Astrocyte (in vitro differentiated cells and primary cell): ENCODE results near the gene ANKS1A. TPM values are rescaled to one million over a fixed set of nuclear protein-coding genes. Genes with fewer than 3 reads are reported as not detected.

Experiments
- DNase-seq: peaks from one replicate; pipeline ENCODE4 v3.0.0-alpha.2; 2010; ENCODE audit warnings: low read depth
- FAIRE-seq: peaks from 2 replicates; lab custom pipeline; 2011; peaks lifted over from hg19 to GRCh38; lab: Jason Lieb, UNC
- H2AFZ ChIP-seq: 2 replicates; pipeline ENCODE4 v1.6.0; 2012; ENCODE audit warnings: low read depth, low read length, inconsistent platforms
- H3K27ac ChIP-seq: 2 replicates; pipeline ENCODE4 v1.5.1; 2011; ENCODE audit warnings: low read depth, low read length, inconsistent platforms
- H3K27me3 ChIP-seq: 2 replicates; pipeline ENCODE4 v1.6.0; 2011; ENCODE audit warnings: low read length, inconsistent platforms; ENCODE audit not compliant: insufficient read depth
- H3K36me3 ChIP-seq: 2 replicates; pipeline ENCODE4 v1.5.1; 2011; ENCODE audit warnings: low read length, inconsistent platforms; ENCODE audit not compliant: insufficient read depth
- H3K4me1 ChIP-seq: 2 replicates; pipeline ENCODE4 v1.5.1; 2011; ENCODE audit warnings: low read length, inconsistent platforms; ENCODE audit not compliant: insufficient read depth
- H3K4me2 ChIP-seq: 2 replicates; pipeline ENCODE4 v1.6.0; 2012; ENCODE audit warnings: low read length, inconsistent platforms
- H3K4me3 ChIP-seq: 2 replicates; pipeline ENCODE4 v1.5.1; 2011; ENCODE audit warnings: low read depth, mild to moderate bottlenecking, low read length, inconsistent platforms; ENCODE audit not compliant: insufficient read depth
- H3K79me2 ChIP-seq: 2 replicates; pipeline ENCODE4 v1.6.0; 2012; ENCODE audit warnings: mild to moderate bottlenecking, low read length, inconsistent platforms; ENCODE audit not compliant: insufficient read depth
- H3K9ac ChIP-seq: 2 replicates; pipeline ENCODE4 v1.6.0; 2012; ENCODE audit warnings: mild to moderate bottlenecking, low read length, inconsistent platforms
- H3K9me3 ChIP-seq: 2 replicates; pipeline ENCODE4 v1.5.1; 2012; ENCODE audit warnings: low read depth, mild to moderate bottlenecking, low read length, inconsistent platforms; ENCODE audit not compliant: insufficient read depth
- H4K20me1 ChIP-seq: 2 replicates; pipeline ENCODE4 v1.6.0; 2012; ENCODE audit warnings: low read length, inconsistent platforms; ENCODE audit not compliant: insufficient read depth
- H3K27ac Mint-ChIP-seq: one replicate; pipeline ENCODE4 v1.8.0; 2021; ENCODE audit warnings: mild to moderate bottlenecking, mixed read lengths; ENCODE audit not compliant: unreplicated experiment
- H3K27me3 Mint-ChIP-seq: one replicate; pipeline ENCODE4 v1.8.0; 2021; ENCODE audit warnings: low read depth, mixed read lengths; ENCODE audit not compliant: unreplicated experiment
- H3K36me3 Mint-ChIP-seq: one replicate; pipeline ENCODE4 v1.8.0; 2021; ENCODE audit warnings: low read depth, mixed read lengths; ENCODE audit not compliant: unreplicated experiment
- H3K4me1 Mint-ChIP-seq: one replicate; pipeline ENCODE4 v1.8.0; 2021; ENCODE audit warnings: low read depth, mixed read lengths; ENCODE audit not compliant: unreplicated experiment
- H3K4me3 Mint-ChIP-seq: one replicate; pipeline ENCODE4 v1.8.0; 2021; ENCODE audit warnings: mild to moderate bottlenecking, moderate library complexity, mixed read lengths; ENCODE audit not compliant: unreplicated experiment
- H3K9me3 Mint-ChIP-seq: one replicate; pipeline ENCODE4 v1.8.0; 2021; ENCODE audit warnings: mild to moderate bottlenecking, mixed read lengths; ENCODE audit not compliant: unreplicated experiment
- EZH2 ChIP-seq: IDR thresholded peaks from 2 replicates; pipeline ENCODE4 v1.6.1; 2012; ENCODE audit warnings: mild to moderate bottlenecking, low read length, inconsistent platforms; ENCODE audit not compliant: insufficient read depth
- total RNA-seq: library from RNA; stranded (reverse); gene quantifications from 2 replicates; pipeline ENCODE4 v1.2.1, GENCODE V29; 2021
- TF ChIP-seq, protein P1 (sequence below): IDR thresholded peaks from 2 replicates; pipeline ENCODE4 v1.5.1; 2011; ENCODE audit warnings: low read depth, mild to moderate bottlenecking, inconsistent platforms, low read length, moderate library complexity; ENCODE audit not compliant: insufficient read depth

Gene ANKS1A
- total RNA-seq, 1 donor from 2014 or later: 18.0 TPM

DNA sequence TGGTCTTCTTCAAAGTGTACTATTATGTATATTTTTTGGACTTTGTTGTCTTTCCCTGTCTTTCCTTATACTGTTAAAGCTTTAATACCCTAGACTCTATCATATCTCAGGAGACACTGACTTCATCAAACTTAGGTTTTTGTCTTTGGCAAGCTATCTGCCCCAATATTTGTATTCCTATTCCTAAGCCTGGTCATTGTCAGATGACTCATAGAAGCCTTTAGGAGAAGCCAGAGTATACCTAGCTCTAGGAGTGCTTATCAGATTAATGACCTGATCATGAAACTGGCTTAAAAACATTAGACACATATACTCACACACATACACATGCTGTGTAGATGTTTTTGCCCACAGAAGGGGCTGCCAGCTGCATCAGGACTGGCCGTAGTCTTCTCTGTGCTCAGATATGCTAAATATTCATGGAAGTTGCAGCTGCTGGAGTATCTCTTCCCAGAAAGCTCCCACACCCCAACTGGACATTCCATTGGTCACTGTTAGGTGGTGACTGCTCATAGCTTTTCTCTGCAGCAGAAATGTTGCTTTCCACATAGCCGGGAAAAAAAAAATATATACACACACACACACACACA lies 102.0 kb downstream of the ANKS1A start:
- Histone ChIP-seq H3K27me3 (no peaks in the 10 kb centered on the region), H4K20me1 (no peaks in the 10 kb centered on the region), H3K4me2 (no peak overlapping the region), H3K36me3 (peaks cover 6% of the 10 kb centered on the region), H3K27ac (no peak overlapping the region), H3K4me3 (no peak overlapping the region), H3K9me3 (no peaks in the 10 kb centered on the region), H3K79me2 (no peaks in the 10 kb centered on the region), H2AFZ (no peak overlapping the region), H3K4me1 (peaks cover 3% of the 10 kb centered on the region), H3K9ac (no peak overlapping the region)
- H3K27ac Mint-ChIP-seq: peak overlapping the region; percentile 54
- no peak for FAIRE-seq
- peaks cover 15% of the 10 kb centered on the region for H3K36me3 Mint-ChIP-seq
- peak; percentile 85 for DNase-seq
- no peak overlapping the region for H3K4me3 Mint-ChIP-seq
- H3K9me3 Mint-ChIP-seq: no peaks in the 10 kb centered on the region
- TF ChIP-seq, protein P1, sequence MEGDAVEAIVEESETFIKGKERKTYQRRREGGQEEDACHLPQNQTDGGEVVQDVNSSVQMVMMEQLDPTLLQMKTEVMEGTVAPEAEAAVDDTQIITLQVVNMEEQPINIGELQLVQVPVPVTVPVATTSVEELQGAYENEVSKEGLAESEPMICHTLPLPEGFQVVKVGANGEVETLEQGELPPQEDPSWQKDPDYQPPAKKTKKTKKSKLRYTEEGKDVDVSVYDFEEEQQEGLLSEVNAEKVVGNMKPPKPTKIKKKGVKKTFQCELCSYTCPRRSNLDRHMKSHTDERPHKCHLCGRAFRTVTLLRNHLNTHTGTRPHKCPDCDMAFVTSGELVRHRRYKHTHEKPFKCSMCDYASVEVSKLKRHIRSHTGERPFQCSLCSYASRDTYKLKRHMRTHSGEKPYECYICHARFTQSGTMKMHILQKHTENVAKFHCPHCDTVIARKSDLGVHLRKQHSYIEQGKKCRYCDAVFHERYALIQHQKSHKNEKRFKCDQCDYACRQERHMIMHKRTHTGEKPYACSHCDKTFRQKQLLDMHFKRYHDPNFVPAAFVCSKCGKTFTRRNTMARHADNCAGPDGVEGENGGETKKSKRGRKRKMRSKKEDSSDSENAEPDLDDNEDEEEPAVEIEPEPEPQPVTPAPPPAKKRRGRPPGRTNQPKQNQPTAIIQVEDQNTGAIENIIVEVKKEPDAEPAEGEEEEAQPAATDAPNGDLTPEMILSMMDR: no peak
- no peak for TF ChIP-seq EZH2
- H3K27me3 Mint-ChIP-seq: no peaks in the 10 kb centered on the region
- H3K4me1 Mint-ChIP-seq: peaks cover 12% of the 10 kb centered on the region

DNA sequence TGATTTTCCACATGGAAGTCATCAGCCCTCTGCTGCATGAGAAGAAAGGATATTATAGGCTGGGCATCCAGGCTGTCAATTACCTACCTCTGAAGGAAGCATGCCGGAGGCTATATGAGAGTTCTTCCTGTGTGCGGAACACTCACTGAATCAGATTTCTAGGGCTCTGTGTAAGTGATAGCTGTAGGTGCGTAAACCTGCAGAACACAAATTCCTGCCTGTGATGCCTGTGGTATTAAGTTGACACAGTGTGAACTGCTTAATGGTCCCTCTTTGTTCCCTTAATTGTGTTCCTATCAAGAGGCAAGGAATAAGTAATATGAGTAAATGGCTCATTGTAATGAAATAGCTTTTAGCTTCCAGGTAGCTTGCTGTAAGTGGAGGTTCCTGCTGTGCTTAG lies 103.3 kb downstream of the ANKS1A start:
- peaks cover 6% of the 10 kb centered on the region for H3K36me3 ChIP-seq
- TF ChIP-seq, protein P1: no peak
- TF ChIP-seq EZH2: no peak
- H3K36me3 Mint-ChIP-seq: peaks cover 20% of the 10 kb centered on the region

DNA sequence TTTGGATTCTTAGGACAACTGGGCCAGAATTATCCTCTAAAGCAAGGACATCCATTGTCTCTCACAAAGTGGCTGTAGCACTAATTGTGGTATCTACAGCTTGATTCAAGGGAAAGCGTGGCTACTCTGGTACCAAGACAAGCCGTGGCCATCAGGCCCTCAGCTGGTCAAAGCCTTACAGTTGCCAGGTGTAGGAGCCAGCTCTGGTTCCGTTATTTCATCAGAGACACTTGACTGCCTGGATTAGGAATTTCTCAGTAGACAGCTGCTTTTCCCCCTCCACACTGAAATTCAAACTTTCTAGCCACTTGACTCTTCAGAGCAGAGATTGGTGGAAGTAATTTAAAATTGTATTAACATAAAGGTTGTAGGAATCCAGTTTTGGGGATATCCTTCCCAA lies 104.2 kb downstream of the ANKS1A start:
- Histone ChIP-seq H3K27ac (no peak overlapping the region), H3K36me3 (peaks cover 6% of the 10 kb centered on the region), H3K4me2 (no peak overlapping the region), H3K79me2 (no peaks in the 10 kb centered on the region), H3K9ac (no peak overlapping the region), H3K27me3 (no peaks in the 10 kb centered on the region), H4K20me1 (no peaks in the 10 kb centered on the region), H3K4me3 (no peak overlapping the region), H2AFZ (no peak overlapping the region), H3K4me1 (peaks cover 3% of the 10 kb centered on the region), H3K9me3 (no peaks in the 10 kb centered on the region)
- no peak overlapping the region for H3K27ac Mint-ChIP-seq
- peaks cover 1% of the 10 kb centered on the region for H3K9me3 Mint-ChIP-seq
- DNase-seq (no peak), FAIRE-seq (no peak)
- H3K36me3 Mint-ChIP-seq: peaks cover 20% of the 10 kb centered on the region
- TF ChIP-seq, protein P1: no peak
- TF ChIP-seq EZH2: no peak
- H3K4me3 Mint-ChIP-seq: no peak overlapping the region
- peaks cover 12% of the 10 kb centered on the region for H3K4me1 Mint-ChIP-seq
- no peaks in the 10 kb centered on the region for H3K27me3 Mint-ChIP-seq

More for the DNA sequence above, 103.3 kb downstream of the ANKS1A start:
- H3K4me1 ChIP-seq: peaks cover 3% of the 10 kb centered on the region
- H2AFZ ChIP-seq: no peak overlapping the region
- no peak overlapping the region for H3K9ac ChIP-seq
- Mint-ChIP-seq H3K4me1 (peaks cover 12% of the 10 kb centered on the region), H3K4me3 (no peak overlapping the region), H3K27me3 (no peaks in the 10 kb centered on the region), H3K9me3 (peaks cover 1% of the 10 kb centered on the region), H3K27ac (no peak overlapping the region)
- H3K79me2 ChIP-seq: no peaks in the 10 kb centered on the region
- H3K4me2 ChIP-seq: no peak overlapping the region
- DNase-seq (no peak), FAIRE-seq (no peak)
- H3K27me3 ChIP-seq: no peaks in the 10 kb centered on the region
- H4K20me1 ChIP-seq: no peaks in the 10 kb centered on the region
- H3K4me3 ChIP-seq: no peak overlapping the region
- H3K9me3 ChIP-seq: no peaks in the 10 kb centered on the region
- no peak overlapping the region for H3K27ac ChIP-seq
